ENCODE measurements around the gene CAMP. TPM values are rescaled to one million over a fixed set of nuclear protein-coding genes. Genes with fewer than 3 reads are reported as not detected.
A peak's percentile ranks its signal among the peaks of the same experiment; 100 is the strongest.

Gene CAMP, protein sequence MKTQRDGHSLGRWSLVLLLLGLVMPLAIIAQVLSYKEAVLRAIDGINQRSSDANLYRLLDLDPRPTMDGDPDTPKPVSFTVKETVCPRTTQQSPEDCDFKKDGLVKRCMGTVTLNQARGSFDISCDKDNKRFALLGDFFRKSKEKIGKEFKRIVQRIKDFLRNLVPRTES
- total RNA-seq = 1 to 10 TPM in 1 of 2 donors, not detected in 1; 2.4 TPM

DNA sequence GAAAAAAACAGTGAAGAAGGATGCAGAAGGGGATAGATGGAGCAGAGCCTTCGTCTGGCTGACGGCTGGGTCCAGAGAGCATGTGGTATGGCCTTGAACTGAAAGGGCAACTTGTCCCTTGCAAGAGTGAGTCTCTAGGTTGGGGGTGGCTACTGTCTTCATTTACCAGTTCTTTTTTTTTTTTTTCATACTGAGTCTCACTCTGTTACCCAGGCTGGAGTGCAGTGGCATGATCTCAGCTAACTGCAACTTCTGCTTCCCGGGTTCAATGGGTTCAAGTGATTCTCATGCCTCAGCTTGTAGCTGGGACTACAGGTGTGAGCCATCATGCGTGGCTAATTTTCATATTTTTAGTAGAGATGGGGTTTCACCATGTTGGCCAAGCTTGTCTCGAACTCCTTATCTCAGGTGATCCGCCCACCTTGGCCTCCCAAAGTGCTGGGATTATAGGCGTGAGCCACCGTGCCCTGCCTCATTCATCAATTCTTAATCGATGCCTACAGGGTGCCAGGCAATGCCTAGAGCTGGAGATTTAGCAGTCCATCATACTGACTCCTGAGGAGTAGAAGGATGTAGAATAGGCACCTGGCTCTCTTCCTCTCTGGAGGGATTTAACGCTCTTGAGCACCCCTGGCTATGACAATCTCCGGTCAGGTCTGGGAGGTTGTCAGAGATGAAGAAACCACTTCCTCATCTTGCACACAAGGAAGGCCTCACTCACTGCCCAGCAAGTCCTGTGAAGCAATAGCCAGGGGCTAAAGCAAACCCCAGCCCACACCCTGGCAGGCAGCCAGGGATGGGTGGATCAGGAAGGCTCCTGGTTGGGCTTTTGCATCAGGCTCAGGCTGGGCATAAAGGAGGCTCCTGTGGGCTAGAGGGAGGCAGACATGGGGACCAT lies at the start of gene CAMP:
TSS of gene CAMP (plus strand) at position 880 of the 898 bp plus-strand sequence. CDS start at position 897, 17 bp downstream.
- TF ChIP-seq POLR2AphosphoS5 (IDR thresholded peaks at IDR 0.05) (no peak), POLR2A (IDR thresholded peaks at IDR 0.05) (no peak)
- TF ChIP-seq, protein P1, sequence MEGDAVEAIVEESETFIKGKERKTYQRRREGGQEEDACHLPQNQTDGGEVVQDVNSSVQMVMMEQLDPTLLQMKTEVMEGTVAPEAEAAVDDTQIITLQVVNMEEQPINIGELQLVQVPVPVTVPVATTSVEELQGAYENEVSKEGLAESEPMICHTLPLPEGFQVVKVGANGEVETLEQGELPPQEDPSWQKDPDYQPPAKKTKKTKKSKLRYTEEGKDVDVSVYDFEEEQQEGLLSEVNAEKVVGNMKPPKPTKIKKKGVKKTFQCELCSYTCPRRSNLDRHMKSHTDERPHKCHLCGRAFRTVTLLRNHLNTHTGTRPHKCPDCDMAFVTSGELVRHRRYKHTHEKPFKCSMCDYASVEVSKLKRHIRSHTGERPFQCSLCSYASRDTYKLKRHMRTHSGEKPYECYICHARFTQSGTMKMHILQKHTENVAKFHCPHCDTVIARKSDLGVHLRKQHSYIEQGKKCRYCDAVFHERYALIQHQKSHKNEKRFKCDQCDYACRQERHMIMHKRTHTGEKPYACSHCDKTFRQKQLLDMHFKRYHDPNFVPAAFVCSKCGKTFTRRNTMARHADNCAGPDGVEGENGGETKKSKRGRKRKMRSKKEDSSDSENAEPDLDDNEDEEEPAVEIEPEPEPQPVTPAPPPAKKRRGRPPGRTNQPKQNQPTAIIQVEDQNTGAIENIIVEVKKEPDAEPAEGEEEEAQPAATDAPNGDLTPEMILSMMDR (IDR thresholded peaks at IDR 0.05) = no peak
- no peaks in the 10 kb centered on the region for H3K36me3 ChIP-seq
- no peaks in the 10 kb centered on the region for H3K9me3 ChIP-seq
- H3K4me3 ChIP-seq = no peak within 1 kb of the TSS
- DNase-seq (ENCODE audit: low spot score) = peak; percentile 51
- 81% methylated on average over 11 of the region's 11 CpGs for WGBS
- no peaks in the 10 kb centered on the region for H3K27me3 ChIP-seq (replicated peaks; ENCODE audit: insufficient read depth)
- peaks cover 3% of the 10 kb centered on the region for H3K4me1 ChIP-seq (replicated peaks)
- H3K27ac ChIP-seq = no peak within 1 kb of the TSS
- intact Hi-C loops (cut with DNase I) = no loop called here

DNA sequence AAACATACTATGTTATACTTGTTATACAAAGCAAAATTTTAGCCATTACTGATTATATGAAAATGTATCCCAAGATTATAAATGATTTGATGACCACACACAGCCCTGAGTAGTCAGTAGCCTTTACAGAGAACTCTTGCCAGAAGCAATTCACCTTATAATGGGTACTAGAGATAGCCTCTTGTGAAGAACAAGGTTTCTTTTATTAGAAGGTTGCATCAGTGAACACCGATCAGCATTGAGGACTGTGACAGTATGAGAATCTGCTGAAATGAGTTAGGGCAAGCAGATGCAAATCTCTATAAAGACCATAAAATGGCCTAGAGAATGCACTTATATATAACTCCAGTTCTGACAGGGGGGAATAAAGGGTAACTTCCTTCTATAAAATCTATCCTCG lies 45.2 kb upstream of the CAMP start:
- no peak overlapping the region for H3K27ac ChIP-seq
- H3K4me3 ChIP-seq = no peak overlapping the region
- DNase-seq (ENCODE audit: low spot score) = no peak
- WGBS = 69% methylated on average over 2 of the region's 2 CpGs
- TF ChIP-seq POLR2A (IDR thresholded peaks at IDR 0.05) (no peak), POLR2AphosphoS5 (IDR thresholded peaks at IDR 0.05) (no peak)
- TF ChIP-seq, protein P1 (IDR thresholded peaks at IDR 0.05) = no peak
- H3K27me3 ChIP-seq (replicated peaks; ENCODE audit: insufficient read depth) = no peaks in the 10 kb centered on the region
- intact Hi-C loops (cut with DNase I) = no loop called here
- H3K36me3 ChIP-seq = no peaks in the 10 kb centered on the region
- H3K4me1 ChIP-seq (replicated peaks) = no peaks in the 10 kb centered on the region
- no peaks in the 10 kb centered on the region for H3K9me3 ChIP-seq

DNA sequence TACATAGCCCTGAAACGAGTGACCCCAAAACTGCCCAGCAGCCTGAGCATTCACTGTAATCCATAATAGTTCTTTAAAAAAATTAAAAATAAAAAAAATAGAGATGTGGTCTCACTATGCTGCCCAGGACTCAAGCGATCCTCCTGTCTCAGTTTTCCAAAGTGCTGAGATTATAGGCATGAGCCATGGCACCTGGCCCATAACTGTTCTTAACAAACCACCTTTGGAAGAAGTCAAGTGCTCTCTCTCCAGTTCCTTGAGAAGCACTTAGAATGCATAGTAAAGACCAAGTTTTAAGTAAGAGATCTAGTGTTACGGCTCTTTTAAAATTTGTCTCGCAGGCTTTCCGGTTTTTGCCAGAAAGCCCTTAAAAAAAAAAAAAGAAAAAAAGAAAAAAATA lies 43.3 kb upstream of the CAMP start:
- Histone ChIP-seq H3K27me3 (replicated peaks; ENCODE audit: insufficient read depth) (no peaks in the 10 kb centered on the region), H3K36me3 (no peaks in the 10 kb centered on the region), H3K9me3 (no peaks in the 10 kb centered on the region), H3K4me3 (no peak overlapping the region), H3K27ac (no peak overlapping the region), H3K4me1 (replicated peaks) (no peaks in the 10 kb centered on the region)
- TF ChIP-seq, protein P1 (IDR thresholded peaks at IDR 0.05) = no peak
- no peak for DNase-seq (ENCODE audit: low spot score)
- intact Hi-C loops (cut with DNase I) = no loop called here
- 93% methylated on average over 5 of the region's 5 CpGs for WGBS

DNA sequence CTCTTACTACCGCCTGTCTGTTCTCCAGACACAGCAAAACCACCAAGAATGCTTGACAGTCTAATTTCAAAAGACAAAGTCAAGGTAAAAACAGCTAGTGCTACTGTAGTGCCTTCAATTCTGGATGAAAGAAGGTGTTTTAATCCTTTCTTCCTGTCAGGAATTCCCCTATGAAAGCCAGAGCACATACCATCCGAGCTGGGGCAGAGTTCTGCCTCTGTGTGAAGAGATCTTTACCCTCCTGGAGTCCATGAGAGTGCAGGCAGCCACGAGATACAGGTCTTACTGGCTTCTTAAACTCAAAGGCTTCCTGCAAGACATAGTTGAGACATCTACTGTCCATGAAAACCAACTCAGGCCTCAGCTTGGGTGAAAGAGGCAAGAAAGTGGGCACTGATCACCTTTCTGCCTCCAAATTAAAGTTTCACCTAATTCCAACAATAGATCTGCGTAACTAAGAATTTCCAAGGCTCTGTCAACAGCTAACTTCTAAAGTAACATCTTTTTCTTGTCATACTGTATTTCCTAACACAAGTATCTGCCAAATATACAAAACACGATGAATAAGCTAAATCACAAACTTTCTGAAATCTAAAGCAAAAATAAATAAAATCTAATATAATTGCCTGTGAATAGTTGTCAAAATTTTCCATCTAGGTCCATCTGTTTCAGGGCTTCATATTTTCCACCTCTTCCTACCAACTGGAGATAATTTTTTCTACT lies 42.6 kb upstream of the CAMP start:
- DNase-seq (ENCODE audit: low spot score) = no peak
- Histone ChIP-seq H3K9me3 (no peaks in the 10 kb centered on the region), H3K36me3 (no peaks in the 10 kb centered on the region), H3K27ac (no peak overlapping the region), H3K4me1 (replicated peaks) (no peaks in the 10 kb centered on the region), H3K4me3 (no peak overlapping the region), H3K27me3 (replicated peaks; ENCODE audit: insufficient read depth) (no peaks in the 10 kb centered on the region)
- intact Hi-C loops (cut with DNase I) = no loop called here
- 78% methylated on average over 5 of the region's 5 CpGs for WGBS
- TF ChIP-seq POLR2AphosphoS5 (IDR thresholded peaks at IDR 0.05) (no peak), POLR2A (IDR thresholded peaks at IDR 0.05) (no peak)

DNA sequence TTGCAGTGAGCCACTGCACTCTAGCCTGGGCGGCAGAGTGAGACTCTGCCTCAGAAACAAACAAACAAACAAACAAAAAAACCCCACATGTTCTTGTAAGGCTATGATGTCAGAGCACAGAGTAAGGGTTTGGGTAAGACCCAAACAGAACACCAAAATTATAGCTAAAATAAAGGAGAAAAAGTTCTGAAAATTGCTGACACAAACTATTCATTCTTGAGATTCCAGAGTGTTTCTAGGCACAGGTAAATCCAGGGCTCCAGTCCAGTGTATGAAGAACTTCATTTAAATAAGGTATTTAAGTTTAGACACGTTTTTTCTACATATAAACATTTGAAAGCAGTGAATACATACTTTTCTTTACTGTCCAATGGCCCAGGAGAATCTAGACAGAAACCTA lies 39.0 kb upstream of the CAMP start:
- H3K36me3 ChIP-seq = no peaks in the 10 kb centered on the region
- no peak for DNase-seq (ENCODE audit: low spot score)
- H3K9me3 ChIP-seq = no peaks in the 10 kb centered on the region
- intact Hi-C loops (cut with DNase I) = no loop called here
- TF ChIP-seq POLR2AphosphoS5 (IDR thresholded peaks at IDR 0.05) = no peak
- TF ChIP-seq, protein P1 (IDR thresholded peaks at IDR 0.05) = no peak
- TF ChIP-seq POLR2A (IDR thresholded peaks at IDR 0.05) = no peak
- 88% methylated on average over 2 of the region's 2 CpGs for whole genome bisulfite sequencing
- peaks cover 3% of the 10 kb centered on the region for H3K4me1 ChIP-seq (replicated peaks)
- H3K4me3 ChIP-seq = no peak overlapping the region
- no peaks in the 10 kb centered on the region for H3K27me3 ChIP-seq (replicated peaks; ENCODE audit: insufficient read depth)
- H3K27ac ChIP-seq = no peak overlapping the region
